22Rv1 (cell line): ENCODE data around the gene GATAD2A.

Experiments used
- CTCF ChIP-seq: fragments of 450-650 bp; IDR thresholded peaks from 2 replicates; pipeline ENCODE4 v1.5.1; 2017; ENCODE audit warnings: mild to moderate bottlenecking
- ZFX ChIP-seq: fragments of 450-650 bp; IDR thresholded peaks from 2 replicates; pipeline ENCODE4 v1.6.1; 2017; ENCODE audit warnings: antibody characterized with exemption, borderline replicate concordance

GRCh38 chr19:19544954-19545591 is 139.6 kb downstream of the GATAD2A start:
- TF ChIP-seq CTCF (no peak), ZFX (no peak)
